Nephron progenitor cell (in vitro differentiated cells): ENCODE data around the gene SEC14L2.

Experiments used
- DNase-seq: peaks from one replicate; pipeline ENCODE4 v3.0.0; 2021
- H3K27ac Mint-ChIP-seq: 2 replicates; pipeline ENCODE4 v1.8.0; 2021; ENCODE audit warnings: mild to moderate bottlenecking, moderate library complexity, mixed read lengths
- H3K27me3 Mint-ChIP-seq: 2 replicates; pipeline ENCODE4 v1.8.0; 2021; ENCODE audit warnings: mild to moderate bottlenecking, low read depth, mixed read lengths; ENCODE audit not compliant: poor library complexity
- H3K36me3 Mint-ChIP-seq: 2 replicates; pipeline ENCODE4 v1.8.0; 2021; ENCODE audit warnings: low read depth, mixed read lengths
- H3K4me1 Mint-ChIP-seq: 2 replicates; pipeline ENCODE4 v1.8.0; 2021; ENCODE audit warnings: mixed read lengths
- H3K4me3 Mint-ChIP-seq: 2 replicates; pipeline ENCODE4 v1.8.0; 2021; ENCODE audit warnings: mild to moderate bottlenecking, moderate library complexity, mixed read lengths
- H3K9me3 Mint-ChIP-seq: 2 replicates; pipeline ENCODE4 v1.8.0; 2021; ENCODE audit warnings: mild to moderate bottlenecking, moderate library complexity, mixed read lengths
- TF ChIP-seq, protein P1 (sequence below): fragments of 200-600 bp; sonication (generic); IDR thresholded peaks from 2 replicates; pipeline ENCODE4 v1.5.0; 2021; ENCODE audit warnings: antibody characterized with exemption

The SEC14L2 gene

DNA sequence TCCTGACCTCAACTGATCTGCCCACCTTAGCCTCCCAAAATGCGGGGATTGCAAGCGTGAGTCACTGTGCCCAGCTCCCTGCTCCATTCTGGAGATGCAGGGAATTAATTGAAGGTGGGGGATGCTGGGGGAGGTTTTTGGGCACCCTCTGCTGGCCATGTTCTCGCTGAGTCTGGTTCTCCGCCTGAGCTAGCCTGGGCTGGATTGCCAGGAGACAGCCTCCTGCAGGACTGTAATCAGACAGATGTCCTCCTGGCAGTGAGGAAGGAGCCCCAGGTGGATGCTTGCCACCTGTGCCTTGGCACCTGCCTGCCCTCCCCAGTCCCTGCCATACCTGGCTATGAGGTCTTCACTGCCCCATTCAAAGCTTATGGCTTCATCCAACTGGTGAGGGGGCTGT, 34.1 kb downstream of the SEC14L2 start:
- Mint-ChIP-seq H3K27ac (no peak overlapping the region), H3K4me1 (peaks cover 15% of the 10 kb centered on the region), H3K27me3 (peaks cover 11% of the 10 kb centered on the region), H3K36me3 (peaks cover 17% of the 10 kb centered on the region), H3K9me3 (no peaks in the 10 kb centered on the region), H3K4me3 (no peak overlapping the region)
- TF ChIP-seq, protein P1, sequence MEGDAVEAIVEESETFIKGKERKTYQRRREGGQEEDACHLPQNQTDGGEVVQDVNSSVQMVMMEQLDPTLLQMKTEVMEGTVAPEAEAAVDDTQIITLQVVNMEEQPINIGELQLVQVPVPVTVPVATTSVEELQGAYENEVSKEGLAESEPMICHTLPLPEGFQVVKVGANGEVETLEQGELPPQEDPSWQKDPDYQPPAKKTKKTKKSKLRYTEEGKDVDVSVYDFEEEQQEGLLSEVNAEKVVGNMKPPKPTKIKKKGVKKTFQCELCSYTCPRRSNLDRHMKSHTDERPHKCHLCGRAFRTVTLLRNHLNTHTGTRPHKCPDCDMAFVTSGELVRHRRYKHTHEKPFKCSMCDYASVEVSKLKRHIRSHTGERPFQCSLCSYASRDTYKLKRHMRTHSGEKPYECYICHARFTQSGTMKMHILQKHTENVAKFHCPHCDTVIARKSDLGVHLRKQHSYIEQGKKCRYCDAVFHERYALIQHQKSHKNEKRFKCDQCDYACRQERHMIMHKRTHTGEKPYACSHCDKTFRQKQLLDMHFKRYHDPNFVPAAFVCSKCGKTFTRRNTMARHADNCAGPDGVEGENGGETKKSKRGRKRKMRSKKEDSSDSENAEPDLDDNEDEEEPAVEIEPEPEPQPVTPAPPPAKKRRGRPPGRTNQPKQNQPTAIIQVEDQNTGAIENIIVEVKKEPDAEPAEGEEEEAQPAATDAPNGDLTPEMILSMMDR = no peak
- no peak for DNase-seq

DNA sequence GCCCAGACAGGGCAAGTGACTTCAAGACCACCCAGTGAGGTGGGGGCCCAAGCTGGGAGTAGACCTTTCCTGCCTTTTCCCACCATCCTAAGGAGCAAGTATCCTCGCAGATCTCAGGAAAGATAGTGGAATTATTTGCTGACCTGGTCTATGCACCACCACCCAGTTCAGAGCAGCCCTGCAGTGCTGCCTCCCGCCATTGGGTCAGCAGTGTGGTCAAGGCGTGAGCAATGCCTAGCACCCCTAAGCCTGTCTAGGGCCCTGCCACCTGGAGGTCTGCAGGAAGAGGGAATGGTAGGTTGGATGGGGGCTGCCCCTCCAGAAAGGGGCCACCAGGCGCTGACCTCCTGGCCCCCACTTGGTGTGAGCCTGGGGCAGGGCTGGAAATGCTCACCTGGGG, 35.3 kb downstream of the SEC14L2 start:
- Mint-ChIP-seq H3K36me3 (peaks cover 15% of the 10 kb centered on the region), H3K9me3 (no peaks in the 10 kb centered on the region), H3K27me3 (peaks cover 15% of the 10 kb centered on the region), H3K4me3 (no peak overlapping the region), H3K4me1 (peaks cover 6% of the 10 kb centered on the region), H3K27ac (no peak overlapping the region)
- no peak for DNase-seq
- TF ChIP-seq, protein P1 = no peak

DNA sequence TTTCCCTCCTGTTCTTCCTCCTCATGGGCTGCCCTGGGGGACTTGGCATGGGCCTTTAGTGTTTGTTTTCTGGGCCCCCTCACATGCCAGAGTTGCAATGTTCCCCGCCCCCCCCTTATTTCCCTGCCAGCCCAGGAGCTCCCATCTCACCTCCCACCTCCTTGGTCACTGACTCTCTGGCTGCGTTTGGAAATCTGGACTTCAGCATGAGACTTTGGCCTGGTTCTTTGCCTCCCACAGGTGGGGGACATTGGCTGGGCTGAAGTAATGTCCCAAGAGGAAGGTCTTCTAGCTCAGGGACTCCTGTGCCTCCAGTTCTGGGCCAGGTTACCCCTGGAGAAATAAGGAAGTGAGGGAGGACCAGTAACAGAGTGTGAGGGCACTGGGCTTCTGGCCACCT, 35.7 kb downstream of the SEC14L2 start:
- Mint-ChIP-seq H3K4me1 (peaks cover 6% of the 10 kb centered on the region), H3K4me3 (no peak overlapping the region), H3K36me3 (peaks cover 11% of the 10 kb centered on the region), H3K9me3 (no peaks in the 10 kb centered on the region), H3K27me3 (peaks cover 15% of the 10 kb centered on the region), H3K27ac (no peak overlapping the region)
- TF ChIP-seq, protein P1 = no peak
- no peak for DNase-seq

DNA sequence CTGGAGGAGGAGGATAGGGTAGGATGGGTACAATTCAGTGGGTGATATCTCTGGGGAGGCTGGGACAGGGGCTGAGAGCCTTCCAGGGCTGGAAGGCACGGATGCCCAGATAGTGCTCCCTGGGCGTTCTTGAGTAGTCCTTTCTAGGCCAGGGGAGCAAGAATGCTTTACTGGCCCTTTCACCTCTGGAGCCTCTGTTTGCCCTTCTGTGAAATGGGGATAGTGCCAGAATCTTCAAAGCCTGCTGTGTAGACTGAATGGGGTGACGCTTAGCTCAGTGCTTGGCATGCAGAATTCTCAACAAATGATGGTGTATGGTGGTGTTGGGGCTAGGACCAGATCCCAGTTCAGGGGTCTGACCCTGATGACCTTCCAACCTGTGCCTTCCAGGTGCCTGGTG, 36.4 kb downstream of the SEC14L2 start:
- H3K27ac Mint-ChIP-seq = no peak overlapping the region

DNA sequence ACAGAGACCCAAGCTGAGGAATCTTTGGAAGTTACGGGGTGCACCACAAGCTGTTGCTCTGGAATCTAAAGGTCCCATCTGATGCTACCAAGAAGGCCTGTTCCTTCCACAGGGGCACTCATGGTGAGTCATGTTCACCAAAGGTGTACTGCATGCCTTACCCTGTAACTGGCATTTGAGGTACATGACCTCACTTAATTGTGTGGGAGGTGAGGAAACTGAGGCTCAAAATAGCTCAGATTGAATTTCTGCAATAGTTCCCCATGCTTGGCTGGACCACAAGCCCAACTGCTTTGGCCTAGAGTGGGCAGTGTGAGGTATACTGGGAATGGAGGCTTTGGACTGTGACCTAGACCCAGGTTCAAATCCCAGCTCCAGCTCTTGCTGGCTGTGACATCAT, 37.0 kb downstream of the SEC14L2 start:
- TF ChIP-seq, protein P1 = no peak
- Mint-ChIP-seq H3K4me1 (peaks cover 6% of the 10 kb centered on the region), H3K9me3 (no peaks in the 10 kb centered on the region), H3K4me3 (no peak overlapping the region), H3K27me3 (peaks cover 15% of the 10 kb centered on the region), H3K27ac (no peak overlapping the region), H3K36me3 (no peaks in the 10 kb centered on the region)
- DNase-seq = no peak

More for the DNA sequence above, 36.4 kb downstream of the SEC14L2 start:
- Mint-ChIP-seq H3K36me3 (peaks cover 4% of the 10 kb centered on the region), H3K9me3 (no peaks in the 10 kb centered on the region), H3K27me3 (peaks cover 15% of the 10 kb centered on the region), H3K4me3 (no peak overlapping the region), H3K4me1 (peaks cover 6% of the 10 kb centered on the region)
- no peak for DNase-seq
- TF ChIP-seq, protein P1 = no peak

DNA sequence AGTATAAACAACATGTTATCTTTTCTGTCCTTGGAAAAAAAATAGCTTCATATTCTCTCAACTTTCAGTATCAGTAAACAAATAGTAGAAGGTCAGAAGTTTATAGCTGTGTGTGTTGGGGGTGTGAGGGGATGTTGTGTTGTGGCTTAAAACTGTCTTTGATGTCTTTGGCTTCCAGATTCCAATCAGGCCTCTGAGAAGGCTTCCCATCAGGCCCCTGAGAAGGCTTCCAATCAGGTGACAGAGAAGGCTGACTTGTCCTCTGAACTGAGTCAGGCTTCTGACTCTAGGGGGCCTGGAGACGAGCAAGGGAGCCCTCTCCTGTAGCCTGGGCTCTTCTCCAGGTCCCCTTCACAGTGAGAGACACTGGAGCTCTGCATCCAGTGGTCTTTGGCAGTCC, 38.0 kb downstream of the SEC14L2 start:
- DNase-seq = no peak
- Mint-ChIP-seq H3K36me3 (no peaks in the 10 kb centered on the region), H3K27ac (no peak overlapping the region), H3K27me3 (peaks cover 13% of the 10 kb centered on the region), H3K4me3 (no peak overlapping the region), H3K9me3 (no peaks in the 10 kb centered on the region), H3K4me1 (peaks cover 6% of the 10 kb centered on the region)
- TF ChIP-seq, protein P1 = no peak
